Measurements from ENCODE around the gene ERMP1.

GRCh38 chr9:5787759-5788302 is 45.1 kb downstream of the ERMP1 start:
- TF ChIP-seq CTCF (IDR thresholded peaks at IDR 0.05) (no peak), POLR2AphosphoS5 (IDR thresholded peaks at IDR 0.05) (no peak)
